Measurements from ENCODE around the gene C19orf12. TPM values are rescaled to one million over a fixed set of nuclear protein-coding genes. Genes with fewer than 3 reads are reported as not detected.

Gene C19orf12
- total and polyA plus RNA-seq, 5 donors from 2014 or later = 22.8 to 33.7 (median 29.4) TPM

DNA sequence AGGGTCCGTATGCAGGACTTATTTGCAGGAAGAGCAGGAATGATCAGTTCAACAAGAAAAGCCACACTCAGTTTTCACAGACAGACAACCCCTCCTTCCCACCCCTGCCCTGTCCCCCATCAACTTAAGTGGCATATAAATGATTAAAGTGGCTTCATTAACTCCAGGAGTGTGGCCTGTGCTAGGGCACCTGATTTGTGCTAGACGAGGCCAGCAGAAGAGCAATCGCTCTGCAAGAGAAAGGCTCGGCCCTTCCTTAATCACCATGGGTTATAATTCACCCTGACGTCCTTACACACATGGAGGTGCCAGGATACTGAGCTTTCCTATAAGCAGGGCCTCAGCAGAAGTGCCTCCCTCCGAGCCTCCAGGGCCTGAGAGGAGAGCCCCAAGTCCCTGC is 14.6 kb downstream of the C19orf12 start:
- no peaks in the 10 kb centered on the region for H3K9me3 ChIP-seq (ENCODE audit: control insufficient read depth in 2 of 2, low read length in 2 of 2)
- peaks cover 8 to 25% (median 12%) of the 10 kb centered on the region in 4 donors for H3K4me1 Mint-ChIP-seq
- no peak overlapping the region for H3K4me3 Mint-ChIP-seq
- no peak for ATAC-seq (ENCODE audit: low read depth in 2 of 2)
- peaks cover 28% of the 10 kb centered on the region for H3K36me3 ChIP-seq (ENCODE audit: control insufficient read depth, insufficient read depth, low read length)
- no peak overlapping the region for H3K4me3 ChIP-seq (ENCODE audit: low read depth, low read length)
- no peaks in the 10 kb centered on the region for H3K27me3 ChIP-seq (ENCODE audit: control insufficient read depth, insufficient read depth, low read length)
- H3K27ac Mint-ChIP-seq = peak overlapping the region in 2 of 3 donors; percentile 36 to 52
- H3K4me1 ChIP-seq (ENCODE audit: control insufficient read depth, insufficient read depth, low read length, poor library complexity, severe bottlenecking) = peaks cover 4% of the 10 kb centered on the region
- H3K27me3 Mint-ChIP-seq = no peaks in the 10 kb centered on the region
- H3K9me3 Mint-ChIP-seq = no peaks in the 10 kb centered on the region
- no peak for DNase-seq
- peak overlapping the region; percentile 14 for H3K27ac ChIP-seq (ENCODE audit: insufficient read depth, low read length, poor library complexity, severe bottlenecking)
- peaks cover 4% of the 10 kb centered on the region for H3K36me3 Mint-ChIP-seq

DNA sequence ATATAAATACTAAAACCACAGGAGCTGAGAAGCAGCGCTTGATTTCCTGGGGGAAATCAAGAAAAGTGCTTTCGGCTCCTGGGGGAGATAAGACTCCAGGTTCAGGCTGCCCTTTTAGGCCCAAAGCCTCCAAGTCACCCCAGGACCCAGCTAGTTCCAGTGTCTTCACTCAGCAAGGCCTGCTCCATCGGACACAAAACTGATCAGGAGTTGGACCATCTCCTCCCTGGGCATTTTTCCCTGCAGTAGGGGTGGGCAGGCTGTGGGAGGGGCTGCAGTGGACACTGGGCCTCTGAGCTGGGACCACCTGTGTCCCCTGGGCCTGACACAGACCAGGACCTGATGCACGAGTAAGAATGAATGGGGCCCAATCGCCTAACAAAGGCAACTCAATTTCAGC is 15.2 kb downstream of the C19orf12 start:
- Histone ChIP-seq H3K9me3 (ENCODE audit: control insufficient read depth in 2 of 2, low read length in 2 of 2) (no peaks in the 10 kb centered on the region), H3K27ac (ENCODE audit: insufficient read depth, low read length, poor library complexity, severe bottlenecking) (no peak overlapping the region), H3K4me1 (ENCODE audit: control insufficient read depth, insufficient read depth, low read length, poor library complexity, severe bottlenecking) (peaks cover 2% of the 10 kb centered on the region), H3K4me3 (ENCODE audit: low read depth, low read length) (no peak overlapping the region), H3K27me3 (ENCODE audit: control insufficient read depth, insufficient read depth, low read length) (no peaks in the 10 kb centered on the region), H3K36me3 (ENCODE audit: control insufficient read depth, insufficient read depth, low read length) (peaks cover 23% of the 10 kb centered on the region)
- Mint-ChIP-seq H3K4me1 (peaks cover 5 to 20% (median 7%) of the 10 kb centered on the region in 4 donors), H3K27ac (no peak overlapping the region), H3K4me3 (no peak overlapping the region), H3K36me3 (peaks cover under 1% of the 10 kb centered on the region), H3K27me3 (no peaks in the 10 kb centered on the region), H3K9me3 (no peaks in the 10 kb centered on the region)
- DNase-seq (no peak), ATAC-seq (ENCODE audit: low read depth in 2 of 2) (no peak)

DNA sequence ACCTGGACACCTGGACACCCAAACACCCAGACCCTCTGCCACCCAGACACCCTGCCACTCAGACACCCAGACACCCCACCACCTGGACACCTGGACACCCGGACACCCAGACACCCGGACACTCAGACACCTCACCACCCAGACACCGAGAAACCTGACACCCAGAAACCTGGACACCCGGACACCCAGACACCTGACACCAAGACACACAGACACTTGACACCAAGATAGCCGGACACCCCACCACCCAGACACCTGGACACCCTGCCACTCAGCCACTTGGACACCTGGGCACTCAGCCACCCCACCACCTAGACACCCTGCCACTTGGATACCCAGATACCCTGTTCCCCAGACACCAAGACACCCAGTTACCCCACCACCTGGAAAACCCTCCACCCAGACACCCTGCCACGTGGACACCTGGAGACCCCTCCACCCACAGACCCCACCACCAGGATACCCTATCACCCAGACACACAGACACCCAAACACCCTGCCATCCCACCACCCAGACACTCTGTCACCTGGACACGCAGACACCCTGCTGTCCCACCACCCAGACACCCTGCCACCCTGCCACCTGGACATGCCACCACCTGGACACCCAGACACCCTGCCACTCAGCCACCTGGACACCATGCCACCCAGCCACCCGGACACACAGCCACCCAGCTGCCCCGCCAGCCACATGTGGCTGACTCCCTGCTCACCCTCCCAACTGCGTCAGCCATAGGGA is 17.4 kb downstream of the C19orf12 start:
- peak overlapping the region; percentile 42 to 77 (median 68) for H3K27ac Mint-ChIP-seq
- no peak overlapping the region for H3K4me3 ChIP-seq (ENCODE audit: low read depth, low read length)
- H3K4me1 Mint-ChIP-seq = peaks cover 0 to 15% (median 10%) of the 10 kb centered on the region in 4 donors
- ATAC-seq (ENCODE audit: low read depth in 2 of 2) (no peak), DNase-seq (no peak)
- no peaks in the 10 kb centered on the region for H3K9me3 Mint-ChIP-seq
- no peaks in the 10 kb centered on the region for H3K27me3 ChIP-seq (ENCODE audit: control insufficient read depth, insufficient read depth, low read length)
- no peaks in the 10 kb centered on the region for H3K9me3 ChIP-seq (ENCODE audit: control insufficient read depth in 2 of 2, low read length in 2 of 2)
- H3K36me3 ChIP-seq (ENCODE audit: control insufficient read depth, insufficient read depth, low read length) = peaks cover 16% of the 10 kb centered on the region
- H3K27ac ChIP-seq (ENCODE audit: insufficient read depth, low read length, poor library complexity, severe bottlenecking) = no peak overlapping the region
- H3K4me3 Mint-ChIP-seq = no peak overlapping the region
- H3K27me3 Mint-ChIP-seq = no peaks in the 10 kb centered on the region
- H3K4me1 ChIP-seq (ENCODE audit: control insufficient read depth, insufficient read depth, low read length, poor library complexity, severe bottlenecking) = peaks cover 7% of the 10 kb centered on the region
- H3K36me3 Mint-ChIP-seq = no peaks in the 10 kb centered on the region

DNA sequence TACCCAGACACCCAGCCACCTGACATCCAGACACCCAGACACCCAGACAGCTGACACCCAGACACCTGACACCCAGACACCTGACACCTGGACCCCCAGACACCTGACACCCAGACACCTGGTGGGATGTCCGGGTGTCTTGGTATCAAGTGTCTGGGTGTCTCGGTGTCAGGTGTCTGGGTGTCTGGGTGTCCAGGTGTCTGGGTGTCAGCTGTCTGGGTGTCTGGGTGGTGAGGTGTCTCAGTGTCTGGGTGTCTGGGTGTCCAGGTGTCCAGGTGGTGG is 18.6 kb downstream of the C19orf12 start:
- Mint-ChIP-seq H3K36me3 (no peaks in the 10 kb centered on the region), H3K4me3 (no peak overlapping the region), H3K4me1 (peaks cover 0 to 15% (median 10%) of the 10 kb centered on the region in 4 donors), H3K27me3 (no peaks in the 10 kb centered on the region), H3K27ac (no peak overlapping the region), H3K9me3 (no peaks in the 10 kb centered on the region)
- DNase-seq = no peak
- no peak overlapping the region for H3K4me3 ChIP-seq (ENCODE audit: low read depth, low read length)
- H3K9me3 ChIP-seq (ENCODE audit: control insufficient read depth in 2 of 2, low read length in 2 of 2) = no peaks in the 10 kb centered on the region
- H3K27ac ChIP-seq (ENCODE audit: insufficient read depth, low read length, poor library complexity, severe bottlenecking) = no peak overlapping the region
- H3K4me1 ChIP-seq (ENCODE audit: control insufficient read depth, insufficient read depth, low read length, poor library complexity, severe bottlenecking) = peaks cover 7% of the 10 kb centered on the region
- no peak for ATAC-seq (ENCODE audit: low read depth in 2 of 2)
- H3K27me3 ChIP-seq (ENCODE audit: control insufficient read depth, insufficient read depth, low read length) = no peaks in the 10 kb centered on the region
- H3K36me3 ChIP-seq (ENCODE audit: control insufficient read depth, insufficient read depth, low read length) = peaks cover 4% of the 10 kb centered on the region

DNA sequence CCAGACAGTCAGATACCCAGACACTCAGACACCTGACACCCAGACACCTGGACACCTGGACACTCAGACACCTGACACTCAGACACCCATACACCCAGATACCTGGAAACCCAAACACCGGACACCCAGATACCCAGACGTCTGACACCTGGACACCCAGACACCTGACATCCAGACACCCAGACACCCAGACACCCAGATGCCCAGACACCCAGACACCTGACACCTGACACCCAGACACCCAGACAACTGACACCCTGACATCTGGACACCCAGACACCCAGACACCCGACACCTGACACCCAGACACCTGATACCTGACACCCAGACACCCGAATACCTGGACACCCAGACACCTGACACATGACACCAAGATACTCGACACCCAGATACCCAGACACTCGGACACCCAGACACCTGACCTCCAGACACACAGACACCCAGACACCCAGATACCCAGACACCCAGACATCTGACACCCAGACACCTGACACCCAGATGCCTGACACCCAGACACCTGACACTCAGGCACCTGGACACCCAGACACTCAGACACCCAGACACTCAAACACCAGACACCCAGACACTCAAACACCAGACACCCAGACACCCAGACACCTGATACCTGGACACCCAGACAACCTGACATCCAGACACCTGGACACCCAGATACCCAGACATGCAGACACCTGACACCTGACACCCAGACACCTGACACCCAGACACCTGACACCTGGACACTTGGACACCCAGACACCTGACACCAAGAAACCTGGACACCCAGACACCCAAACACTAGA is 19.1 kb downstream of the C19orf12 start:
- no peaks in the 10 kb centered on the region for H3K36me3 Mint-ChIP-seq
- DNase-seq = no peak
- ATAC-seq (ENCODE audit: low read depth in 2 of 2) = no peak
- H3K4me3 Mint-ChIP-seq = no peak overlapping the region
- Histone ChIP-seq H3K4me1 (ENCODE audit: control insufficient read depth, insufficient read depth, low read length, poor library complexity, severe bottlenecking) (peaks cover 11% of the 10 kb centered on the region), H3K36me3 (ENCODE audit: control insufficient read depth, insufficient read depth, low read length) (no peaks in the 10 kb centered on the region), H3K27ac (ENCODE audit: insufficient read depth, low read length, poor library complexity, severe bottlenecking) (no peak overlapping the region), H3K9me3 (ENCODE audit: control insufficient read depth in 2 of 2, low read length in 2 of 2) (no peaks in the 10 kb centered on the region), H3K27me3 (ENCODE audit: control insufficient read depth, insufficient read depth, low read length) (no peaks in the 10 kb centered on the region), H3K4me3 (ENCODE audit: low read depth, low read length) (no peak overlapping the region)
- H3K9me3 Mint-ChIP-seq = no peaks in the 10 kb centered on the region
- H3K27ac Mint-ChIP-seq = peak overlapping the region; percentile 36 to 69 (median 58)
- H3K27me3 Mint-ChIP-seq = no peaks in the 10 kb centered on the region
- H3K4me1 Mint-ChIP-seq = peaks cover 0 to 19% (median 12%) of the 10 kb centered on the region in 4 donors

GRCh38 chr19:29694669-29695627 is 20.1 kb downstream of the C19orf12 start:
- peak; percentile 91 to 96 for ATAC-seq (ENCODE audit: low read depth in 2 of 2)
- H3K9me3 Mint-ChIP-seq = no peaks in the 10 kb centered on the region
- peak; percentile 66 to 85 (median 81) for DNase-seq
- H3K27ac Mint-ChIP-seq = peak overlapping the region; percentile 58 to 69 (median 60)
- H3K27me3 Mint-ChIP-seq = no peaks in the 10 kb centered on the region
- no peak overlapping the region for H3K27ac ChIP-seq (ENCODE audit: insufficient read depth, low read length, poor library complexity, severe bottlenecking)
- peak overlapping the region in 1 of 4 donors; percentile 32 for H3K4me3 Mint-ChIP-seq
- no peaks in the 10 kb centered on the region for H3K27me3 ChIP-seq (ENCODE audit: control insufficient read depth, insufficient read depth, low read length)
- no peaks in the 10 kb centered on the region for H3K36me3 Mint-ChIP-seq
- H3K4me3 ChIP-seq (ENCODE audit: low read depth, low read length) = no peak overlapping the region
- peaks cover 16% of the 10 kb centered on the region for H3K4me1 ChIP-seq (ENCODE audit: control insufficient read depth, insufficient read depth, low read length, poor library complexity, severe bottlenecking)
- peaks cover 0 to 2% of the 10 kb centered on the region in 2 experiments for H3K9me3 ChIP-seq (ENCODE audit: control insufficient read depth in 2 of 2, low read length in 2 of 2)
- peaks cover 0 to 24% (median 15%) of the 10 kb centered on the region in 4 donors for H3K4me1 Mint-ChIP-seq
- H3K36me3 ChIP-seq (ENCODE audit: control insufficient read depth, insufficient read depth, low read length) = no peaks in the 10 kb centered on the region

DNA sequence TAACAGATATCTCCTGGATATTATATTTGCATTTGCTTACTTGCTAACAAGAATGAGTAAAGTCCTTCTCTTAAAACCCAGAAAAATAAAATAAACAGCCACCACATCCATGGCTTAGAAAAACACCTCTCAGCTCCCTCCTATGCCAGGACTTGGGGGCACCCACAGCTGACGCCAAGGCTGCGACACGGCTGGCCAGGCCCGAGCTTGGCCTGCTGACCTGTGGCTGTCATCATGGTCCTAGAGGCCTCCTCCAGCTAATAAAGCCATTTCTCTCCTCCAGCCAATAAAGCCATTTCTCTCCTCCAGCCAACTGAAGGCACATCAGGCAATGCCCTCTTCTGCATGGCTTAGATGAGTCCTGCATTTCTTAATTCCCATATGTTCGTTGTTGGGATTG is 20.9 kb downstream of the C19orf12 start:
- peaks cover 0 to 31% (median 19%) of the 10 kb centered on the region in 4 donors for H3K4me1 Mint-ChIP-seq
- DNase-seq (no peak), ATAC-seq (ENCODE audit: low read depth in 2 of 2) (no peak)
- H3K9me3 Mint-ChIP-seq = peaks cover 0 to 3% (median 0%) of the 10 kb centered on the region in 7 donors
- H3K27ac Mint-ChIP-seq = peak overlapping the region; percentile 58 to 69 (median 60)
- H3K4me3 Mint-ChIP-seq = no peak overlapping the region
- Histone ChIP-seq H3K4me3 (ENCODE audit: low read depth, low read length) (no peak overlapping the region), H3K4me1 (ENCODE audit: control insufficient read depth, insufficient read depth, low read length, poor library complexity, severe bottlenecking) (peaks cover 16% of the 10 kb centered on the region), H3K27ac (ENCODE audit: insufficient read depth, low read length, poor library complexity, severe bottlenecking) (no peak overlapping the region), H3K27me3 (ENCODE audit: control insufficient read depth, insufficient read depth, low read length) (no peaks in the 10 kb centered on the region), H3K36me3 (ENCODE audit: control insufficient read depth, insufficient read depth, low read length) (no peaks in the 10 kb centered on the region), H3K9me3 (ENCODE audit: control insufficient read depth in 2 of 2, low read length in 2 of 2) (peaks cover 0 to 2% of the 10 kb centered on the region in 2 experiments)
- no peaks in the 10 kb centered on the region for H3K27me3 Mint-ChIP-seq
- H3K36me3 Mint-ChIP-seq = peaks cover 3% of the 10 kb centered on the region

Measured in CD4-positive, CD25-positive, alpha-beta regulatory T cell (primary cell).